ENCODE measurements around the gene DMRTC1B.
"Not testable (repeated sequence)": the region's sequence is repeated elsewhere in the genome, so short reads cannot be mapped to it uniquely, and the experiment has no call there.

- TF ChIP-seq CTCF, POLR2A, POLR2AphosphoS5, EP300 (IDR thresholded peaks at IDR 0.05): not testable (repeated sequence)
Measured at GRCh38 chrX:72777467-72777790, 739 bp downstream of the DMRTC1B start.
